Measurements from ENCODE around the gene ADARB1. TPM values are rescaled to one million over a fixed set of nuclear protein-coding genes. Genes with fewer than 3 reads are reported as not detected.

The ADARB1 gene
- polyA plus RNA-seq, 3 donors, result 0.40 to 2.6 (median 1.0) TPM

GRCh38 chr21:45200031-45200430, 125.7 kb downstream of the ADARB1 start:
- H3K4me2 ChIP-seq (replicated peaks; ENCODE audit: extremely low read depth, low read length, poor library complexity, severe bottlenecking), result no peak overlapping the region
- no peak overlapping the region for H2AFZ ChIP-seq (ENCODE audit: insufficient read depth, low read depth, low read length, poor library complexity, severe bottlenecking)
- peaks cover 2 to 9% of the 10 kb centered on the region in 2 donors for H3K4me1 ChIP-seq (ENCODE audit: control insufficient read depth in 1 of 2, insufficient read depth in 2 of 2, low read length in 2 of 2)
- H3K27me3 Mint-ChIP-seq (ENCODE audit: low read depth in 3 of 3), result peaks cover 0 to 6% (median 3%) of the 10 kb centered on the region in 3 donors
- no peaks in the 10 kb centered on the region for H3K9me3 ChIP-seq (replicated peaks in 1 of 2; ENCODE audit: control insufficient read depth in 1 of 2, insufficient read depth in 1 of 2, low read length in 2 of 2)
- H3K79me2 ChIP-seq (ENCODE audit: insufficient read depth, low read length), result no peaks in the 10 kb centered on the region
- 89% methylated on average over 7 of the region's 8 CpGs for WGBS (ENCODE audit: insufficient coverage)
- no peaks in the 10 kb centered on the region for H4K20me1 ChIP-seq (ENCODE audit: insufficient read depth, low read length)
- H3K27me3 ChIP-seq (ENCODE audit: control insufficient read depth in 2 of 2, insufficient read depth in 2 of 2, low read length in 2 of 2), result no peaks in the 10 kb centered on the region
- no peaks in the 10 kb centered on the region for H3K9me3 Mint-ChIP-seq
- H3K36me3 Mint-ChIP-seq, result peaks cover 13% of the 10 kb centered on the region in 2 donors
- DNase-seq, result no peak
- H3K36me3 ChIP-seq (replicated peaks in 1 of 2; ENCODE audit: control insufficient read depth in 1 of 2, insufficient read depth in 2 of 2, low read length in 2 of 2), result peaks cover 0 to 2% of the 10 kb centered on the region in 2 donors
- H3K4me1 Mint-ChIP-seq, result peaks cover 11% of the 10 kb centered on the region
- intact Hi-C loops (cut with micrococcal nuclease), result no loop called here
- no peak overlapping the region for H3K4me3 ChIP-seq (replicated peaks in 1 of 3; ENCODE audit: low read depth in 2 of 3, low read length in 3 of 3)
- no peak overlapping the region for H3K27ac Mint-ChIP-seq
- H3K4me3 Mint-ChIP-seq, result peak overlapping the region in 1 of 2 donors; percentile 31
- no peak for TF ChIP-seq CTCF (IDR thresholded peaks at IDR 0.05)
- no peak overlapping the region for H3K27ac ChIP-seq (ENCODE audit: low read depth in 1 of 2, low read length in 2 of 2)
- H3K9ac ChIP-seq (ENCODE audit: insufficient read depth, low read length, poor library complexity, severe bottlenecking), result no peak overlapping the region

- H3K27me3 ChIP-seq (ENCODE audit: control insufficient read depth in 2 of 2, insufficient read depth in 2 of 2, low read length in 2 of 2), result no peaks in the 10 kb centered on the region
- intact Hi-C loops (cut with micrococcal nuclease), result no loop called here
- Mint-ChIP-seq H3K36me3 (peaks cover 10 to 14% of the 10 kb centered on the region in 2 donors), H3K4me3 (peak overlapping the region in 1 of 2 donors; percentile 31), H3K27me3 (ENCODE audit: low read depth in 3 of 3) (peaks cover 0 to 6% (median 3%) of the 10 kb centered on the region in 3 donors), H3K27ac (peak overlapping the region in 2 of 7 donors; percentile 65 to 83), H3K4me1 (peaks cover 11% of the 10 kb centered on the region), H3K9me3 (no peaks in the 10 kb centered on the region)
- H4K20me1 ChIP-seq (ENCODE audit: insufficient read depth, low read length), result no peaks in the 10 kb centered on the region
- DNase-seq, result no peak
- peak overlapping the region; percentile 28 for H3K4me2 ChIP-seq (replicated peaks; ENCODE audit: extremely low read depth, low read length, poor library complexity, severe bottlenecking)
- H2AFZ ChIP-seq (ENCODE audit: insufficient read depth, low read depth, low read length, poor library complexity, severe bottlenecking), result no peak overlapping the region
- no peak overlapping the region for H3K27ac ChIP-seq (ENCODE audit: low read depth in 1 of 2, low read length in 2 of 2)
- no peak overlapping the region for H3K4me3 ChIP-seq (replicated peaks in 1 of 3; ENCODE audit: low read depth in 2 of 3, low read length in 3 of 3)
- H3K4me1 ChIP-seq (ENCODE audit: control insufficient read depth in 1 of 2, insufficient read depth in 2 of 2, low read length in 2 of 2), result peaks cover 2 to 9% of the 10 kb centered on the region in 2 donors
- H3K9ac ChIP-seq (ENCODE audit: insufficient read depth, low read length, poor library complexity, severe bottlenecking), result no peak overlapping the region
- no peaks in the 10 kb centered on the region for H3K79me2 ChIP-seq (ENCODE audit: insufficient read depth, low read length)
- 46% methylated on average over 16 of the region's 16 CpGs for whole genome bisulfite sequencing (ENCODE audit: insufficient coverage)
- TF ChIP-seq CTCF (IDR thresholded peaks at IDR 0.05), result no peak
- no peaks in the 10 kb centered on the region for H3K9me3 ChIP-seq (replicated peaks in 1 of 2; ENCODE audit: control insufficient read depth in 1 of 2, insufficient read depth in 1 of 2, low read length in 2 of 2)
- H3K36me3 ChIP-seq (replicated peaks in 1 of 2; ENCODE audit: control insufficient read depth in 1 of 2, insufficient read depth in 2 of 2, low read length in 2 of 2), result peaks cover 0 to 2% of the 10 kb centered on the region in 2 donors
Measured at GRCh38 chr21:45200581-45201296, 126.4 kb downstream of the ADARB1 start.

All from CD14-positive monocyte (primary cell).